Sigmoid colon (tissue), 4 donors: ENCODE data around the gene ZFYVE9.

Experiments
- CTCF ChIP-seq, 4 experiments: fragments of 450-650 bp in 3 of 4; fragments of 200-600 bp in 1 of 4; IDR thresholded peaks; one replicate each; pipeline ENCODE4 v1.5.1; 2016 to 2019; ENCODE audit warnings: antibody characterized with exemption in 4 of 4, mild to moderate bottlenecking in 3 of 4, moderate library complexity in 2 of 4
- EP300 ChIP-seq, 4 donors: sonication (generic); formaldehyde crosslinking; IDR thresholded peaks; one replicate each; pipeline ENCODE4 v1.6.1; 2017; ENCODE audit warnings: antibody characterized with exemption in 4 of 4
- POLR2A ChIP-seq, 2 donors: fragments of 450-650 bp; IDR thresholded peaks; one replicate each; pipeline ENCODE4 v1.6.1; 2016; ENCODE audit warnings: antibody characterized with exemption in 2 of 2, mild to moderate bottlenecking in 2 of 2, moderate library complexity in 2 of 2

GRCh38 chr1:52334906-52335528 lies 193.1 kb downstream of the ZFYVE9 start:
- TF ChIP-seq CTCF (IDR thresholded peaks at IDR 0.05): no peak
- TF ChIP-seq POLR2A (IDR thresholded peaks at IDR 0.05): no peak
- no peak for TF ChIP-seq EP300 (IDR thresholded peaks at IDR 0.05)
